ENCODE measurements around the gene RAC2.
"Not testable (repeated sequence)": the region's sequence is repeated elsewhere in the genome, so short reads cannot be mapped to it uniquely, and the experiment has no call there.

The RAC2 gene

GRCh38 chr22:37201443-37201820, 42.6 kb downstream of the RAC2 start:
- not testable (repeated sequence) for DNase-seq

DNA sequence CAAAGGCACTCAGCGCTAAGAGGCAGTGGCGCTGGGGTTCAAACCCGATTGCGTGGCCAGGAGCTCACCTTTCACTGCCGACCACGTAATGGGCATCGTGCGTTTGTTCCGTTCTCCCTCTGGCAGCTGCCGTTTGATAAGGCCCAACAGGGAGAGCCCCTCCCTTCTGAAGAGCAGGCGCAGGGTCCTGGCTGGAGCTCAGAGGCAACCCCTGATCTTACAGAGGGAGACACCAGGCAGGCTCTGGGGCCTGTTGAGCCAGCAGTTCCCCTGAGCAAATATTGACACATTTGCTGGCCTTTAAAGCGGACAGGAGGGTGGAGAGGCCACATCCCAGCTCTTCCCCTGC, 44.3 kb downstream of the RAC2 start:
- peak; percentile 70 for DNase-seq

- peak; percentile 97 for DNase-seq
Observed at GRCh38 chr22:37199103-37199759, 44.8 kb downstream of the RAC2 start.

- peak; percentile 33 for DNase-seq
Observed at GRCh38 chr22:37198258-37199102, 45.6 kb downstream of the RAC2 start.

- no peak for DNase-seq
Observed at GRCh38 chr22:37197451-37198257, 46.4 kb downstream of the RAC2 start.

DNA sequence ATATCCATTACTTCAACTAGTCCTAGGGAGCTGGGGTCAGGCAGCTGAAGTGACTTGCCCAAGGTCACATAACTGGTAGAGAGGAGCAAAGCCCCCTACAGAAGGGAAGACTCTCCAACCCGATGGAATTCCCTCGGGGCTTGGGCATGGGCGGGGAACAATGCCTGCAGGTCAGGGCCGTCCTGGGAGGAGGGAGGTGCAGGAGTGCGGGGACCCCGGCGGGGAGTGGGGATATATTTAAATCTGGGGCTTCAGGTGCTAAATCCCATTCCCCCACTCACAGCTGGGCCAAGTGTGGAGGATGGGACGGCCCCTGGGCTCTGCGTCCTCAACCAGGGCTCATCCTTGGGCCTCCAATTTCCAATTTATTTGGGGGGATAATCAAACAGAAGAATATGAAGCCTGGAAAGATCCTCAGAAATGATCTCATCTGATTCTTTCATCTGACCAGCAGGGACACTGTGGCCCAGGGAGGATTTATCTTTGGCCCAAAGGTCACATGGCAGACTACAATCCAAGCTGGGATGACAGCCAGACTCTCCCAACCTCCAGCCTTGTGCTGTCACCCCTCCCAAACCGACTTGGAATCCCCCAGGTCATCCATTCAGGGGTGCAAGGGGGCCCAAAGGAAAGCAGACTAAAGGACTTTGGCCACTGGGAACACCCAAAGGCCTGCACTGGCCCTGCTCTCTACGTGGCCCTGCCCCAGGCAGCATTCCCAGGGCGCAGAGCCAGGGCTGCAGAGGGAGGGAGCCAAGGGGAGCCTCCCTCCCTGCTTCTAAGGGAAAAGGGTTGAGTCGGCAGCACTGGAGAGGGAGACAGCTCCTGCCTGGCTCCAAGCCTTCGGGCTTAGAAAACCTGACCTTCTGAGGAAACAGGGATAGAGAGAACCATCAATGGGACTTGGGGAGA, 47.3 kb downstream of the RAC2 start:
- no peak for DNase-seq

DNA sequence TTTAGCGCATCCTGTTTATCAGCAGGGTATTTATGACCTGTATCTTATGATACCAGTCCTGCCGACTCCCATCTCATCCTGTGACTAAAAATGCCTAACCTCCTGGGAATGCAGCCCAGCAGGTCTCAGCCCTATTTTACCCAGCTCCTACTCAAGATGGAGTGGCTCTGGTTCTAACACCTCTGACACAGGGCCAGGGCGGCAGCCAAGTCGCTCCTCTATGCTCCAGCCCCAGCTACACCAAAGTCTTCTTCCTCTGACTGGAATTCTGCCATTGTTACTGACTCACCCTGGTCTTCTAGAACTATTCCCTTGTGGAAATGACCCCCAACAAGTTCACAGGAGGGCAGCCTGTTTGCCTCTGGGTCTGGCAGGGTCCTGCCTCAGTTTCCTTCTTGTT, 48.1 kb downstream of the RAC2 start:
- no peak for DNase-seq

DNA sequence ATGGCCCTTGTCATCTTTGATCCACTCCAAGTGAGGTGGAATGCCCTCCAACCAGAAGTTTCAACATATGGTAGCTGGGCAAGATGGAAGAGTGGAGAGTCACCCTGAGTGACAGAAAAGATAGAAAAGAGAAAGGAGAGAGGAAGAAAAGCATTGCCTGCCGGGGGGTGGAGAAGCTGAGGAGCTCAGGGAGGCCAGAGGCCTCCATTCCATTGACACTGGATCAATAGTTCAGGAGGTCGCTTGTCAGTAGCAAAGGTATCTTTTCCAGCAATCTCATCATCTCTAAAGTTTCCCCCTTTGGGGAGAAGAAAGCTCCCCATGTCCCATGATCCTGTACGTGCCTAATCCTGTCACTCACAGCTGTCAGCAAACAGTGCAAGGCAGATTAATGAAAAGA, 49.3 kb downstream of the RAC2 start:
- no peak for DNase-seq

- DNase-seq, result peak; percentile 51
Observed at GRCh38 chr22:37193629-37194191, 50.4 kb downstream of the RAC2 start.

GRCh38 chr22:37192741-37193140, 51.3 kb downstream of the RAC2 start:
- DNase-seq, result no peak

DNA sequence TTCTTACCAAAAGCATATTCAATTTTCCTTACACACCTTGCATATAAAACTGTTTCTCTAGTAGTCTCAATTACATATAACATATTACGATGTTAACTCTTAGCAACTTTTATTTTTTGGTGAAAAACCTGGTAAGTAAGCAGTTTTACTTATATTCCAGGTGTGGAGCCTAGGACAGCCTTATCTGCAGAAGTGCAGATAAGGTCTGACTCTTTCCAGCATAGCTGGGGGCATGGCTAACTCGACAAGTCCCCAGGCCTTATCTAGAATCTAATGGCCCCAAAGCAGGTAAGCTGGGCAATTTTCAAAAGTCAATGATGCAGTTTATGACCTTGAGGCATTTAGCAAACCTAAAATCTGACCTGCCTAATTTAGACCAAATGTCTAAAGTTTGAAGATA, 51.9 kb downstream of the RAC2 start:
- DNase-seq, result no peak

DNA sequence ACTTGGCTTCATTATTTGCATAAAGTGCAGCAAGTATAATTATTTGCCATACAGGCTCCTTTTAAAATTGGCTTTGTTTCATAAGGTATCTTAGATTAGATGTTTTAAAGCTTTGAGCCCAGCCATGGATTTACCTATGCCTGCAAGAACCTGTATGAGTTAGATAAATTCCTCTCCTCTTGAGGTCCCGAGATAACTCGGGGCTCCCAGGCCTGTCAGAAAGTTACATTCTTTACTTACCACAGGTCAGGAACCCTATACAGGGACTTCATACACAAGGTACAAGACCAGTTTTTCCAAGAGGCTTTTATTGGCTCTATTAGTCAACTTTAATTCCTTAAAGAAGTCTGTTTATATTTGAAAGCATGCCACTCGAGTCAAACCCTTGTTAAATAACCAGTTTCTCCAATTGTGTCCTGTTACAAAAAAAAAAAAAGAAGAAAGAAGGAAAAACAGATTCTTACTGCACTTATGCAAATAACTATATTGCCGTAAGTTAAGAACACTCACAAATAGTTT, 53.7 kb downstream of the RAC2 start:
- DNase-seq, result no peak

- DNase-seq, result peak; percentile 21
Observed at GRCh38 chr22:37188901-37189466, 55.1 kb downstream of the RAC2 start.

DNA sequence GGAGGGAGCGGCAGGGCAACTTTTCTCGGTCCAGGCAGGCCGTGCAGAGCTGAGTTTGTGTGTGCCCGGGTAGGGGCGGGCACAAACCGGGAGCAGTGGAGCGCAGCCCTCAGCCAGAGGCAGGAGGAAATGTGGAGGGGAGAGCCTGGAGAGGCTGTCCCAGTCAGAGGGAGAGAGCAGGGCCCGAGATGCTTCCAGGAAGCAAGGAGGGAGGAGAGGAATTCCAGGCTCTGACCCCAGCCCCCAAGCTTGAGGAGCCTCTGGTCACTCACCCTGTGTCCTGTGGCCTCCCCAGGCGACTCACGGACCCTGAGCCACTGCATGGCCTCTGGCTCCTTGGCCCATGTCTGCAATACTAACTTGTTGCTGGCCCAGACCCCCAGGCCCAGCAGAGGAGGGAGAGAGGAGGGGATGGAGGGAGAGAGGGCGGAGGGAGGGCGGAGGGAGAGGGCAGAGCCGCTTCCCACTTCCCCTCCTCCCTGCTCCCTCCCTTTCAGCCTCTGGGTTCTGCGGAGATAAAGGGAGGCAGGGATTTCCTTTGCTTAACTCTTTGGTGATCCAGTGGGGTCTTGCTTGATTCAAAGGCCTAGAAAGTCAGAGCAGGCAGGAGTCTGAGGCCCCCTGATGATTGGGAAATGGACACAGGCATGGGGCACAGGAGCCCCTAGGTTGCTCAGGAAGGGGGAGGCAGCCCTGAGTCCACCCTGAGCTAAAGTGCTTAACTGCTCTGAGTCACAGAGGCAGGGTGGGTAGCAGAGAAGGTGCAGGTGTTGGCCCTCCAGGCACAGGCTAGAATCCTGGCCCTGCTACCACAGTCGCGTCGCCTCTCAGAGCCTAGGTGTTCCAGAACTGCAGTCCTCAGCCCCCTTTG, 55.9 kb downstream of the RAC2 start, which contains the start of gene C1QTNF6:
TSS of gene C1QTNF6 (minus strand) at position 357 of the 871 bp plus-strand sequence. CDS start at position 323, 34 bp downstream.
- no peak for DNase-seq

- DNase-seq, result no peak
Observed at GRCh38 chr22:37187552-37187890, 56.5 kb downstream of the RAC2 start.

- no peak for DNase-seq
Observed at GRCh38 chr22:37186997-37187522, 57.0 kb downstream of the RAC2 start.

DNA sequence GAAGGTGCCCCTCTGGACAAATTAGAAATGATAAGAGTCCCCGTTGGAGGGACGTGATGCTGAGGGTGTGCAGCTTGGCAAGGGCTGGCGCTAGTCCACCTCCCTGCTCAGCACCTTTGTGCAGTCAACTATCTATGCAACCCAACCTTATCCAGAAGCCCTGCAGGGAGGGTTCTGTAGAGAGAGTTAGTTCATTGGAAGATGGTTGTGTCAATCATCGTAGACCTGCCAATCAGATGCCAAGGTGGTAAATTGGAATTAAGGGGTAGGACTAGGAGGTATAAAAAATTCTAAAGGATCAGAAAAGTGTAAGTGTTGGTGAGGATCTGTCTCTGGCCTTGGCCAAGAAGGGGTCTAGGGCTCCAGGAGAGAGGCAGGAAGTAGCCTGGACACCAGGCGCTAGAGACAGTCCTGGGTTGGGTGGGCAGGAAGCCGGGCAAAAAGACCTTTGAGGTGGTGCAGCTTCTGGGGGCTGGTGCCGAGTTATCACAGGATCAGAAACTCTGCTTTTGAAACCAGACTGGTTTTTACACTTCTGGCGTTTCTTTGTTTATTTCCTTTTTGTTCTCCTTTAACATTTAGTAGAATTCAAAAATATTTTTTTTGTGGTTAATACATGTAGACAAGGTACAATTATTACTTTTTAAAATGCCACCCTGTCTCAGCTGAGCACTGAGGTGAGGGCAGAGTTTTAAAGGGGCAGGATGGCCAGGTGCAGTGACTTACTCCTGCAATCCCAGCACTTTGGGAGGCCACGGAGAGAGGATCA, 57.7 kb downstream of the RAC2 start:
- DNase-seq, result no peak

GRCh38 chr22:37185646-37186227, 58.3 kb downstream of the RAC2 start:
- no peak for DNase-seq
